OCI-LY7 (cell line): ENCODE measurements around the gene ICAM5. TPM values are rescaled to one million over a fixed set of nuclear protein-coding genes. Genes with fewer than 3 reads are reported as not detected.

ENCODE experiments used
- BruUV-seq: library from RNA; stranded (reverse); fragments of 400-500 nt; replicated peaks from 2 replicates; lab custom pipeline; 2021; lab: Mats Ljungman, UMichigan
- CTCF ChIA-PET: fragments of 300-600 bp; sonication (Branson Sonifier 250); formaldehyde crosslinking; loops from one replicate; lab custom pipeline; 2022; ENCODE audit warnings: antibody characterized with exemption; ENCODE audit not compliant: unreplicated experiment; lab: Charles Lee
- POLR2A ChIA-PET: fragments of 300-600 bp; sonication (Branson Sonifier 250); formaldehyde crosslinking; loops from one replicate; lab custom pipeline; 2022; ENCODE audit warnings: antibody characterized with exemption; lab: Charles Lee
- DNase-seq: peaks from one replicate; pipeline ENCODE4 v3.0.0-alpha.2; 2015; ENCODE audit warnings: low spot score
- H2AFZ ChIP-seq: fragments of 200-600 bp; sonication (generic), shearing (Covaris generic); 2 replicates; pipeline ENCODE4 v1.6.1; 2014; ENCODE audit warnings: mild to moderate bottlenecking, antibody characterized with exemption, low read length, moderate library complexity
- H3K27ac ChIP-seq: fragments of 200-600 bp; sonication (generic); 2 replicates; pipeline ENCODE4 v1.5.1; 2014; ENCODE audit warnings: mixed run types, low read depth, mild to moderate bottlenecking, moderate library complexity, low read length, inconsistent platforms; ENCODE audit not compliant: poor library complexity, severe bottlenecking
- H3K36me3 ChIP-seq: fragments of 200-600 bp; sonication (generic); 2 replicates; pipeline ENCODE4 v1.6.1; 2014; ENCODE audit warnings: mild to moderate bottlenecking, antibody characterized with exemption, low read length, moderate library complexity, mixed read lengths; ENCODE audit not compliant: insufficient read depth
- H3K4me1 ChIP-seq: fragments of 200-600 bp; sonication (generic); 2 replicates; pipeline ENCODE4 v1.5.1; 2014; ENCODE audit warnings: mild to moderate bottlenecking, low read length; ENCODE audit not compliant: insufficient read depth, poor library complexity, severe bottlenecking
- H3K4me2 ChIP-seq: fragments of 200-600 bp; sonication (generic); 2 replicates; pipeline ENCODE4 v1.6.1; 2014; ENCODE audit warnings: mild to moderate bottlenecking, low read length
- H3K4me3 ChIP-seq: fragments of 200-600 bp; sonication (generic); 2 replicates; pipeline ENCODE4 v1.5.1; 2014; ENCODE audit warnings: mild to moderate bottlenecking, low read depth, low read length; ENCODE audit not compliant: poor library complexity, severe bottlenecking
- H3K79me2 ChIP-seq: fragments of 200-600 bp; sonication (generic); 2 replicates; pipeline ENCODE4 v1.6.1; 2016; ENCODE audit warnings: low read depth, mild to moderate bottlenecking, low read length, moderate library complexity, mixed read lengths; ENCODE audit not compliant: insufficient read depth
- H3K9me2 ChIP-seq: fragments of 200-600 bp; sonication (generic); 2 replicates; pipeline ENCODE4 v1.6.1; 2016; ENCODE audit warnings: mild to moderate bottlenecking, low read length, mixed read lengths; ENCODE audit not compliant: insufficient read depth
- H3K9me3 ChIP-seq: fragments of 200-600 bp; sonication (generic); 2 replicates; pipeline ENCODE4 v1.6.1; 2014; ENCODE audit warnings: mild to moderate bottlenecking, mixed run types, low read length, mixed read lengths
- H4K20me1 ChIP-seq: fragments of 200-600 bp; sonication (generic); 2 replicates; pipeline ENCODE4 v1.6.1; 2014; ENCODE audit warnings: mild to moderate bottlenecking, antibody characterized with exemption, low read length, moderate library complexity, mixed read lengths; ENCODE audit not compliant: insufficient read depth
- EZH2phosphoT487 ChIP-seq: fragments of 200-600 bp; sonication (generic); IDR thresholded peaks from 2 replicates; pipeline ENCODE4 v1.6.1; 2018; ENCODE audit warnings: low read depth, borderline replicate concordance, mild to moderate bottlenecking, mixed run types, antibody characterized with exemption, low read length, moderate library complexity, mixed read lengths
- intact Hi-C: fragments of 100-400 bp; cut with micrococcal nuclease; formaldehyde crosslinking; loops from one replicate; pipeline ENCODE4 v1.10.0; 2022; ENCODE audit not compliant: unreplicated experiment
- total RNA-seq, 2 experiments: library from RNA; depleted of rRNA in 1 of 2; stranded (reverse); fragments of >200 nt in 1 of 2; shearing (Covaris generic) in 1 of 2; gene quantifications; 2 replicates each; pipeline ENCODE4 v1.2.3, GENCODE V29; 2014 to 2022
- TF ChIP-seq, protein P1 (sequence below): fragments of 200-600 bp; sonication (generic); conservative IDR thresholded peaks from 2 replicates; pipeline ENCODE4 v1.5.1; 2014; ENCODE audit warnings: mild to moderate bottlenecking, antibody characterized with exemption, low read length, moderate library complexity, mixed read lengths

ICAM5 gene
- total RNA-seq, 2 experiments from 2014 or later = 6.4 to 10.8 TPM

DNA sequence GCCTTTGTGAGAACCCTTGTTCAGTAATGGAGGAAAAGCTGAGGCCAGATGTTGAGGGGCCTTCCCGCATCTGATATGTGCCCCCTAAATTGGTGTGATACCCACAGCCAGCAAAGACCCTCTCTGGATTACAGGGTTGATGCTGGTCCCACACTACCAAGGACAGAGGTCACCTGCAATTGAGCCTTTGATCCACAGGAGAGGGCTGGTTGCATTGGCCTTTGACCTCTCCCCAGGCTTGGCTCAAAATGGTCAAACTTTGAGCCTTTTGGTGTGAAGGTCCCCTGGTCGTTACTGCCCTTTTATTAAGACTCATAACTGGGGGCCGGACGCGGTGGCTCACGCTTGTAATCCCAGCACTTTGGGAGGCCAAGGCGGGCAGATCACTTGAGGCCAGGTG lies 46.1 kb upstream of the ICAM5 start:
- no peak for TF ChIP-seq EZH2phosphoT487
- TF ChIP-seq, protein P1, sequence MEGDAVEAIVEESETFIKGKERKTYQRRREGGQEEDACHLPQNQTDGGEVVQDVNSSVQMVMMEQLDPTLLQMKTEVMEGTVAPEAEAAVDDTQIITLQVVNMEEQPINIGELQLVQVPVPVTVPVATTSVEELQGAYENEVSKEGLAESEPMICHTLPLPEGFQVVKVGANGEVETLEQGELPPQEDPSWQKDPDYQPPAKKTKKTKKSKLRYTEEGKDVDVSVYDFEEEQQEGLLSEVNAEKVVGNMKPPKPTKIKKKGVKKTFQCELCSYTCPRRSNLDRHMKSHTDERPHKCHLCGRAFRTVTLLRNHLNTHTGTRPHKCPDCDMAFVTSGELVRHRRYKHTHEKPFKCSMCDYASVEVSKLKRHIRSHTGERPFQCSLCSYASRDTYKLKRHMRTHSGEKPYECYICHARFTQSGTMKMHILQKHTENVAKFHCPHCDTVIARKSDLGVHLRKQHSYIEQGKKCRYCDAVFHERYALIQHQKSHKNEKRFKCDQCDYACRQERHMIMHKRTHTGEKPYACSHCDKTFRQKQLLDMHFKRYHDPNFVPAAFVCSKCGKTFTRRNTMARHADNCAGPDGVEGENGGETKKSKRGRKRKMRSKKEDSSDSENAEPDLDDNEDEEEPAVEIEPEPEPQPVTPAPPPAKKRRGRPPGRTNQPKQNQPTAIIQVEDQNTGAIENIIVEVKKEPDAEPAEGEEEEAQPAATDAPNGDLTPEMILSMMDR = no peak
- H3K9me3 ChIP-seq = no peaks in the 10 kb centered on the region
- intact Hi-C loops = no loop called here
- H3K9me2 ChIP-seq = no peaks in the 10 kb centered on the region
- no peaks in the 10 kb centered on the region for H3K79me2 ChIP-seq
- peaks cover 98% of the 10 kb centered on the region for H3K4me1 ChIP-seq
- H4K20me1 ChIP-seq = no peaks in the 10 kb centered on the region
- peak overlapping the region; percentile 95 for H3K27ac ChIP-seq
- H3K4me2 ChIP-seq = peak overlapping the region; percentile 88
- H2AFZ ChIP-seq = no peak overlapping the region
- H3K36me3 ChIP-seq = no peaks in the 10 kb centered on the region
- no TSS peak for BruUV-seq
- ChIA-PET POLR2A (interaction anchor here (1.3 to 1.6 kb wide), 2 partner anchors 12 to 48 kb away, joined by 3 to 5 read pairs; partner anchors contain the start of genes DNMT1 and S1PR2), CTCF (interaction anchor here (1.2 kb wide), 1 partner anchor 16 kb away, joined by 4 read pairs; no protein-coding TSS in a partner anchor)
- H3K4me3 ChIP-seq = peak overlapping the region; percentile 15
- no peak for DNase-seq

DNA sequence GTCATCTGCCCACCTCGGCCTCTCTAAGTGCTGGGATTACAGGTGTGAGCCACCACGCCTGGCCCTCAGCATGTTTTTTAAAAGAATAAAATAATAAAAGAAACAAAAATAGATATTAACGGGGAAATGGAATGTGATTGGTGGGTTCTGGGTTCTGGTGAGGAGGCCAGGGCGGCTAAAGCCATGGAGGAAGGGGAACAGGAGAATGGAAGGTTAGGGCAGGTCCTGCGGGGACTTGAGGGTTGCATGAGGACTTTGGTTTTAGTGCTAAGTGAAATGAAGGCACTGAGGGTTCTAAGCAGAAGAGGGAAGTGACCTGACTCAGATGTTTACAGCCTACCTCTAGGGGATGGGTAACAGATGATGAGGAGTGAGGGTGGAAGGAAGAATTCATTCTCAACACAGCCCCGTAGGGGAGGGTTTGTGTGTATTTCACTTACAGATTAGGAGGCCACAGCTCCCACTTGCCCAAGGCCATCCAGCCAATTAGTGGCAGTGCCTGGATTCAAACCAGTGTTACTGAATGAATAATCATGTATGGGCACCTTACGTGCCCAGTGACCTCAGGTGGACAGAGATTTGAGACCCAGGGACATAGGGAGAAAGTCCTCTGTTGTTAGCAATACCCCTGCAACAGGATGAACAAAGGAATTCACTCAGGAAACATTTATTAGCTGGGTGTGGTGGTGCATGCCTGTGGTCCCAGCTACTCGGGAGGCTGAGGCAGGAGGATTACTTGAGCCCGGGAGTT lies 44.4 kb upstream of the ICAM5 start:
- Histone ChIP-seq H3K4me1 (peaks cover 98% of the 10 kb centered on the region), H3K9me2 (no peaks in the 10 kb centered on the region), H3K4me3 (no peak overlapping the region), H2AFZ (no peak overlapping the region; the same call in 1 of the 2 replicates), H4K20me1 (no peaks in the 10 kb centered on the region), H3K79me2 (no peaks in the 10 kb centered on the region), H3K27ac (peak overlapping the region; percentile 95), H3K9me3 (no peaks in the 10 kb centered on the region), H3K36me3 (no peaks in the 10 kb centered on the region), H3K4me2 (peak overlapping the region; percentile 55)
- no TSS peak for BruUV-seq
- TF ChIP-seq, protein P1 = no peak
- no peak for TF ChIP-seq EZH2phosphoT487
- DNase-seq = peak; percentile 89
- intact Hi-C loops = no loop called here
- POLR2A ChIA-PET = interaction anchor here (1.6 to 2.1 kb wide), 2 partner anchors 10 to 14 kb away, joined by 5 to 12 read pairs; partner anchors contain the start of gene S1PR2
- CTCF ChIA-PET = interaction anchor here (1.2 kb wide), 1 partner anchor 18 kb away, joined by 4 read pairs; no protein-coding TSS in a partner anchor
